GM10266 (cell line): ENCODE data around the gene HHEX.

ENCODE experiments used
- DNase-seq: peaks from one replicate; pipeline ENCODE4 v3.0.0; 2012; ENCODE audit errors: extremely low spot score
- TF ChIP-seq, protein P1 (sequence below): IDR thresholded peaks from 2 replicates; pipeline ENCODE4 v1.5.1; 2012; ENCODE audit warnings: mild to moderate bottlenecking, low read depth; ENCODE audit not compliant: control insufficient read depth, insufficient read depth; ENCODE audit errors: missing control alignments

Gene HHEX

DNA sequence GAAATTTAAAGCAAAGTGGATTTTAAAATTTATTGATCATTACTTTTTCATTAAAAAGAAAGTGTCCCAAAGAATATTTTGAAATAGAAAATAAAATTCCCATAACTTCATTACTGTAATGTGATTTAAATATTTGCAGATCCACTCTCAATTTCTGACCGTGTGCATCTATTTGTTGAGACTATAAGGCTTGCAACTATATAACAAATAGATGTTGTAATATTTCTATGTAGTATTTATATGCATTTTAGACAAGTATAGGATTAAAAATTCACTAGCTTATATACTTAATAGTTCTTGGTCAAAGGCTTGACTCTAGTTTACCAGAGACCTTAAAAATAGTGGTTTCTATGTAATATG lies 3.8 kb downstream of the HHEX start:
- no peak for DNase-seq
- TF ChIP-seq, protein P1, sequence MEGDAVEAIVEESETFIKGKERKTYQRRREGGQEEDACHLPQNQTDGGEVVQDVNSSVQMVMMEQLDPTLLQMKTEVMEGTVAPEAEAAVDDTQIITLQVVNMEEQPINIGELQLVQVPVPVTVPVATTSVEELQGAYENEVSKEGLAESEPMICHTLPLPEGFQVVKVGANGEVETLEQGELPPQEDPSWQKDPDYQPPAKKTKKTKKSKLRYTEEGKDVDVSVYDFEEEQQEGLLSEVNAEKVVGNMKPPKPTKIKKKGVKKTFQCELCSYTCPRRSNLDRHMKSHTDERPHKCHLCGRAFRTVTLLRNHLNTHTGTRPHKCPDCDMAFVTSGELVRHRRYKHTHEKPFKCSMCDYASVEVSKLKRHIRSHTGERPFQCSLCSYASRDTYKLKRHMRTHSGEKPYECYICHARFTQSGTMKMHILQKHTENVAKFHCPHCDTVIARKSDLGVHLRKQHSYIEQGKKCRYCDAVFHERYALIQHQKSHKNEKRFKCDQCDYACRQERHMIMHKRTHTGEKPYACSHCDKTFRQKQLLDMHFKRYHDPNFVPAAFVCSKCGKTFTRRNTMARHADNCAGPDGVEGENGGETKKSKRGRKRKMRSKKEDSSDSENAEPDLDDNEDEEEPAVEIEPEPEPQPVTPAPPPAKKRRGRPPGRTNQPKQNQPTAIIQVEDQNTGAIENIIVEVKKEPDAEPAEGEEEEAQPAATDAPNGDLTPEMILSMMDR, result no peak

DNA sequence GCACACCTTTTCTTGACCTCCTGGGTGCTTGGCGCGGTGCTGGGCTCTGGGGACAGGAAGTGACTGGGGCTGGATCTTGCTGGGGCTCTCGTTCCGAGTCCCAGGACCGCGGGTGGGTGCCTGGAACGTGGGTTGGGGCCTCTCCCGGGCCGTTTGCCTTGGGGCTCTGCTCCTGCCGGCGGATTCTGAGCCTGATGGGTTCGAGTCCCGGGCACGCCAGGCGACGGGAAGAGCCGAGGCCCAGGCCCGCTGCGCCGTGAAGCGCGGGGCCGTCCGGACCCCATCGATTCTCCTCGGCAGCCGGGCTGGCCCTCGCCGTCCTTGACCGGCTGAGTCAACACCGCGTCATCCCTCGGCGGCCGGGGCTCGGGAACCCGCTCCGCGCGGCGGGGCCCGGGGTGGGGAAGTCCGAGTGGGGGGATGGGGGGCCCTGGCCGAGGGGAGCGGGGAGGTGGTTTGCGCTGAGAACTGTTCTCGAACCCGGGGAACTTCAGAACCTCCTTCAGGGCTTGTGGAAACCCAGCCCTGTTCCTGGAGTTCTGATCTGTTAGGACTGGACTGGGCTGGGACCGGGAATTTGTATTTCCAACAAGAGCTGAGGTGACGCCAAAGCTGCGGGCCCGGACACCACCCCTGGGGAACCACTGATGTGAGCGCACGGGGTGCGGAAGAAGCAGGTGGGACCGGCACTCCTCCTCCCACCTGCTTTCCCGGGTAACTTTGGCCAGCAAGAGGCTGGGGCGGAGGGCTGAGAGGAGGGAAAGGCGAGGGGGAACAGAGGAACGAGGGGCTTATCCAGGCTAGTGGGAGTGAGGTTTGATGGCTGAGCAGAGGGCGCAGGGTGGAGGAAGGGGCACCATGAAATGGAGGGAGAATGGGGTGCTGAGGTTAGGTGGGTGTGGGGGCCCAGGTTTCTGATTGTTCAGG lies 6.2 kb downstream of the HHEX start:
- no peak for DNase-seq
- TF ChIP-seq, protein P1, result no peak

DNA sequence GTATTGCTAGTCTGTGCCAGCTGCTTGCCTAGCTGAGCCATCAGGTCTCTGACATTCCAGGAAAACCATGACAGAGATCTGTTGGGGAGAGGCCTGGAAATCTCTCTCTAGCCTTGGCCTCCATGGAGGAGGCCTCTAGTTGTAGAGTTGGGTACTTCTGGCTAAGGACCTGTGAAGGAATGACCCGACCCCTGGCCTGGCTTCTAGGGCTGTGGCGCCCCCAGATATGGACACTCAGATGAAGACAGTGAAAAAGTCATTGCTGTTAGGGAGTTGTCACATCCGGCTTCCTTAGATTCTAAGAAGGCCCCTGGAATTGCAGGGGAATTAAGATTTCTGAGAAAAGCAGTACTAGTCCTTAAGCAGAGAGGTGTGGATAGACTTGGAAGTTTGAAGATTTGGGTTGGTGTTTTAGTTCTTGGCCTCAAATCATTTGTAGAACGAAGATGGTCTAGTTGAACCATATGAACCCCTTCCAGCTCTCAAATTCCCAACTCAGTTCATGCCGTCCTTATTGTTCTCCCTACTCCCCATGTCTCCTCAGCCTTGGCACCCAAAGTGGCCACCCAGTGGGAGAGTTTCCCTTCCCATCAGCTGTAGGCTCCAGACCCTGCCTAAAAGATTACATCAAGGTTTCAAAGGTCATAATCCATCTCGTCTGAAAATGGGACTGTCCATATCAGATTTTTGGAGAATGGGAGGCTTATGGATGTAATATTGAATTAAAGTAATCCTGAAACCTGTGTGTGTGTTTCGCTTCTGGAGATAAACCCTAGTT lies 7.0 kb downstream of the HHEX start:
- TF ChIP-seq, protein P1, result no peak
- no peak for DNase-seq

DNA sequence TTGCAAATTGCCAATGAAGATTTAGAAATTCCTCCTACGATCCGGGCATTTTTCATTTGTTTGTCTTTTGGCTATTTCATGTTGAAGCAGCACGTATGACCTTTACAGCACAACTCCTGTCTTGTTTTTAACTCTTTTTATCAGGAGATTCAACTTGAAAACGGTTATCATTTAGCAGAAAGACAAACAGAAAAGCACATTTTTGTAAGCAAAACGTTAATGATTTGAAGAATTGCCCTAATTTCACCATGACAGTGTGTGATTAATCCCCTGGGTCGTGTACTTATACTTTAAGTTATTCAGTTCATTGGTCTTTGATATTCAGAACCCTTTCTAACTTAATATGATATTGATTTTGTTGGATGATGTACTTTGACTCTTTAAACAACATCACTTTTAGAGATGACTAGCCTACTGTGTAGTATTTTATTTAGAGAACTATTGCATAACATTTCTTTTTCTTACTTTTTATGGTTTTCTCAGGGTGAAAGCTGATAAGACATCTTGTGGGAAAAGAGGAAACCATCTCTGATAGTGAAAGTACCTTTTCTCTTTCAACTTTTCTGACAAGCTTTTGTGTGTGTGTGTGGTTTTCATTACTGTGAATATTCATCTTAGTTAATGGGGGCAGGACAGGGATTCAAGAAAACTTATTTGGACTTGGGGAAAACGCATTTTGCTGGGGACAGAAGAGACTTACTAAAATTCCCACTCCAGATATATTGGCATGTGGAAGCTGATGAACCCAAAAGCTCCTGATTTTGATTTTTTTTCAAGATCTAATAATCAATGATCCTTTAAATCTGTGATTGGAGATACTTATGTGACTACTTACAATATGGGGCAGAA lies 8.1 kb downstream of the HHEX start:
- TF ChIP-seq, protein P1, result no peak
- DNase-seq, result no peak

DNA sequence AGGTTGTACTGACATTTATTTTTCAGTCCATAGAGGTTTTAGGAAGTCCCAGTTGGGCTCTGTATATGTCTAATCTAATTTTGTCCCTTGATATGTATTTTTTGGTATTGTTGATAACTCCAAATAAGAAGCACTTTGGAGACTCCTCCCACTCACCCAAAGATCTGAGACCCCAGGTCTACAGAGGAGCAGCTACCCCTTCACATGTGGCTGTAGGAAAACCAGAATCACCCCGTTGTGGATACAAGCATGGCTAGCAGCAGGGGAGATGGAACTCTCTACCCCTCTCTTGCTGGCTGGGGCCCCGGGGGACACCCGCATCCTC lies 9.4 kb downstream of the HHEX start:
- no peak for DNase-seq
- TF ChIP-seq, protein P1, result no peak

DNA sequence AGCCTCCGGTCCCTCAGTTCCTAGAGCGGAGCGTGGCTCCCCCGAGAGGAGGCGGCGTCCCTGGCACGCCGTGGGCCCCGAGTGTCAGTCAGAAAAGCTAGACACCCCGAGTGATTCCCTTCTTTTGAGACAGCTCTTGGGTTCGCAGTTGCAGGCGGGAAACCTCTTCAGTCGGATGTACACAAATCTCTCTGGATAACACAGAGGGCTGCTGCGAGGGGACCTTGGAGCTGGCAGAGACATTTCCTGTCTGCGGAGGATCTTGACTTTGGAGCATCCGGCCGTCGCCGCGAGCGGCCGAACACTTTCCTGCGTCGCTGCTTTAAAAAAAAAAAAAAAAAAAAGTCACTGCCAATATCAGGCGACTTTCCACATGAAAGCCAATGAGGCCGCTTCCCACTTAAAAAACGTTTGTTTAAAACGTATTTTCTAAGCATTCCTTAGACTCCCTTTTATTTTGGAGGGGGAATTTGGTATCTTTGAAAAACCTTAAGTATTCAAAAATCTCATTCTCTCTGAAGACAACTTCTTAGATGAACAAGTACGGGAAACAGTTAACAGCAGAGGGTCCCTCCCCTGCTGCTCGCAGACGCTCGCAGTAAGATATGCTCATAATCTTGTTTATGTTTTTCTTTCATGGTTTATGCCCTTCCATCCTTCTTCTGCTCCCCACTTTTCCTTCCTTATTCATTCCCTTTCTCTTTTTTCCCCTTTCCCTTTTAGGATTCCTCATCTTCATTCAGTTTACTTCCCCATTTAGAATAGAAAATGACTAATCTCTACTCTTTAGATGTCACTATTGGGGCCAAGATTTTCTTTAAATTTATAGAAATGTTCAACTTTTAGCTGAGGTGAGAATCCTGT lies 10.0 kb downstream of the HHEX start:
- TF ChIP-seq, protein P1, result no peak
- no peak for DNase-seq
